Epithelial cell of alveolus of lung (primary cell): ENCODE measurements around the gene RASGRP2. TPM values are rescaled to one million over a fixed set of nuclear protein-coding genes. Genes with fewer than 3 reads are reported as not detected.

Source experiments
- total RNA-seq: library from RNA; depleted of rRNA; stranded (reverse); fragments of >200 nt; gene quantifications from 2 replicates; pipeline ENCODE4 v1.2.1, GENCODE V29; 2015

The RASGRP2 gene
- total RNA-seq = 0.56 and 4.4 TPM in 2 replicates

GRCh38 chr11:64743591-64744543, at the start of gene RASGRP2:
RASGRP2 (minus strand) TSS chr11:64744142; CDS start chr11:64742866, 1,276 bp downstream.

GRCh38 chr11:64778473-64779298, 34.7 kb upstream of the RASGRP2 start, which contains the start of gene SF1:
SF1 (minus strand) TSS chr11:64778542; CDS start chr11:64778392, 150 bp downstream.

GRCh38 chr11:64759722-64760719, 16.1 kb upstream of the RASGRP2 start, which contains the start of gene PYGM:
PYGM (minus strand) TSS chr11:64759974; CDS start chr11:64759898, 76 bp downstream.

GRCh38 chr11:64723117-64723906, 20.6 kb downstream of the RASGRP2 start, which contains the start of gene NRXN2:
NRXN2 (minus strand) TSS chr11:64723197; CDS start chr11:64713699, 9,498 bp downstream.

Other genes starting within 250 kb of the RASGRP2 start
- not detected in 2 replicates for gene SLC22A11, start 188.2 kb downstream of the RASGRP2 start, total RNA-seq
- gene SLC22A12, start 152.9 kb downstream of the RASGRP2 start, total RNA-seq = not detected in 2 replicates
- not detected in 2 replicates for gene NRXN2, start 20.9 kb downstream of the RASGRP2 start, total RNA-seq
- 0.52 and 2.8 TPM in 2 replicates for gene PYGM, start 15.8 kb upstream of the RASGRP2 start, total RNA-seq
- 100 and 286 TPM in 2 replicates for gene SF1, start 34.4 kb upstream of the RASGRP2 start, total RNA-seq
- 24.3 and 24.6 TPM in 2 replicates for gene MAP4K2, start 59.1 kb upstream of the RASGRP2 start, total RNA-seq
- 25.5 and 26.2 TPM in 2 replicates for gene MEN1, start 66.4 kb upstream of the RASGRP2 start, total RNA-seq
- 0.08 and 0.91 TPM in 2 replicates for gene CDC42BPG, start 100.5 kb upstream of the RASGRP2 start, total RNA-seq
- 37.5 and 50.9 TPM in 2 replicates for gene EHD1, start 134.5 kb upstream of the RASGRP2 start, total RNA-seq
- gene ATG2A, start 173.1 kb upstream of the RASGRP2 start, total RNA-seq = 14.5 and 36.2 TPM in 2 replicates
- gene PPP2R5B, start 180.5 kb upstream of the RASGRP2 start, total RNA-seq = 21.0 and 22.8 TPM in 2 replicates
- gene GPHA2, start 191.8 kb upstream of the RASGRP2 start, total RNA-seq = not detected in 2 replicates
- not detected in 2 replicates for gene MAJIN, start 228.0 kb upstream of the RASGRP2 start, total RNA-seq